Activated naive CD4-positive, alpha-beta T cell treated with anti-CD3 and anti-CD28 coated beads, Interleukin-2, amount 50 U/mL, for 16 hours (primary cell): ENCODE data around the gene CEL.
"Not testable (repeated sequence)": the region's sequence is repeated elsewhere in the genome, so short reads cannot be mapped to it uniquely, and the experiment has no call there.

Experiments
- DNase-seq: peaks from one replicate; pipeline ENCODE4 v3.0.0-alpha.2; 2020

Gene CEL

DNA sequence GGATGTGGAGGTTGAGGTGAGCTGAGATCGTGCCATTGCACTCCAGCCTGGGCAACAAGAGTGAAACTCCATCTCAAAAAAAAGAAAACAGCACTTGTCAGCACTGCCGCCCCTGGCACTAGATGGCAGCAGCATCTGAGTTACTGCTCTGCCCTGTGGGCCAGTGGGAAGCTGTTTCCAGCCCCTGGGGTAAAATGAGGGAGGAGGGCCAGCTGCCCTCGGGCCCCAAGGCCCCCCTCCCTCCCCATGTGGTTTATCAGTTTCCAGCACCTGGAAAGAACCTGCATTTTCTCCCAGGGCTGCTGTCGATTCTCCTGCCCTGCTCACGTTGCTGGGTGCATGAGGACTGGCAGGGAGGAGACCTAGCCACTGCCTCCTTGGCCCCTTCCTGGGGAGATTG lies 13.2 kb upstream of the CEL start:
- DNase-seq: no peak

DNA sequence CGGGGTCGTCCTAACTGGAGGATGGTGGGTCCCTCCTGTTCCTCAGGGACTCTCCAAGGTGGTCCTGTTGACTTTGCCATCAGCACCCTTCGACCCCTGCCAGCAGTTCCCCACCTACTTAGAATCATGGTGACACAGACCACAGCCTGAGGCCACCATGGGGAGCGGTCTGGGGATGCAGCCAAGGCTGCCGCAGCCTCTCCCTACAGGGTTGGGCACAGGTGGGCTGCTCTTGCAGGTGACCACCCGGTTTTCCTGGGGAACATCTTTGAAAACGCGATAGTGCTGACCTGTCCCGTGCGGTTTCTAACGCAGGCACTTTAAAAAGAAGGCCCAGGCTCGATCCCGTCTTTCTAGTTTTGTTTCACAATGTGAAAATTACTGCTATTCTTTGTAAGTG lies 12.7 kb upstream of the CEL start:
- no peak for DNase-seq

DNA sequence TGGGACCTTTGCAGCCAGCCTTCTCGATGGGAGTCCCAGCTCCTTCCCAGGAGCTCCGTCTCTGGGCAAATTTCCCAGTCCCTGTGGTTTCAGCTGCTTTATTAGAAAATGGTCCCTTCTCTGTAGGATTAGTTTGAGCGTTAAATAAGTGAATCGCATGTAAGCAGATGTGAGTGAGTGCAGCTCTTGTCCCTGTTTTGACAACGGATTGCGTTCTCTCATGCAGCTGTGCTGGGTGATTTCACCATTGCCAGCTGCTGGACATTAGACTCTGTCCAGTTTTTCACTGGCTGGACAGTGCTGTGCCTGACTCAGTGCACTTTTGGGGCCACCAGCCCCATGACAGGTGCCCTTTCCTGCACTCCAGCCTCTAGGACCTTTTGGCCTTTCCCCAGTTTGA lies 11.6 kb upstream of the CEL start:
- DNase-seq: no peak

DNA sequence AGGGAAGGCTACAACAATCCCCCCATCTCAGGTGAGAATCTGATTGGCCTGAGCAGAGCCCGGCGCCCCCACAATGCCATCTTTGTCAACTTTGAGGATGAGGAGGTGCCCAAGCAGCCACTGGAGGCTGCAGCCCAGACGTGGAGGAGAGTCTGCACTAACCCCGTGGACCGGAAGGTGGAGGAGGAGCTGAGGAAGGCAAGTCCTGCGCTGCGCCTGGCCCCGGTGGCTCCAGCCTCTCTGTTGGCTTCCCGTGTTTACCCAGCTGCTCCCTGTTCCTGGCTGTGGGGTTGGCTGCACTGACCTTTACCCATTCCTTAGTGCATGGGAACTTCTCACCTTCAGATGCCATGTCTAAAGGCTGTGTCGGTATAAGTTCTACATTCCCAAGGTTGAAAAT lies 11.0 kb upstream of the CEL start:
- DNase-seq: no peak

DNA sequence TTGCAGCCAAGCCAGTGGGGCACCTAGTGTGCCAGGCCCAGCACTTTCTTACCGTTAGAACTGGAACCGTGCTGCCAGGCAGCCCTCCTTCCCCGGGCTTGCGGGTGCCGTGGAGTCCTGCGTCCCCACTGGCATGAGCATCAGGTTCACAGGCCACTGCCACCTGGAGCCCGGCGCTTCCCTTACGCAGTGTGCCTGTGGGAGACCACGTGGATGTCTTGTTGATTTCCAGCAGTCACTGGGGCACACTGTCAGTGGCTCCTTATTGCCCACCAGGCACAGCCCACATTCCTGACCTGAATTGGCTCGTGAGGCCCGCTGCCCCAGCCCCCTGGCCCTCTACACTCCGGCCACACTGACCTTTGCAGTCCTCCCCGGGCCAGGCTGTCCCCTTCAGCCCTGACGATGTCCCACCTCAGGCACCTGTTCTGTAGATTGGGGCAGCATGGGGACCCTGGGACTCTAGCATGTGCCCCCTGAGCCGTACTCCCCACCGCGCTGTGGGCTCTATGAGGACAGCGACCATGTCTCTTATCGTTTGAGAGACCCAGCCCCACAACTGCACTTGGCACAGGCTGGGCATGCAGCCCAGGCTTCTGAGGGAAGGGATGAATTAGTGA lies 10.4 kb upstream of the CEL start:
- no peak for DNase-seq

DNA sequence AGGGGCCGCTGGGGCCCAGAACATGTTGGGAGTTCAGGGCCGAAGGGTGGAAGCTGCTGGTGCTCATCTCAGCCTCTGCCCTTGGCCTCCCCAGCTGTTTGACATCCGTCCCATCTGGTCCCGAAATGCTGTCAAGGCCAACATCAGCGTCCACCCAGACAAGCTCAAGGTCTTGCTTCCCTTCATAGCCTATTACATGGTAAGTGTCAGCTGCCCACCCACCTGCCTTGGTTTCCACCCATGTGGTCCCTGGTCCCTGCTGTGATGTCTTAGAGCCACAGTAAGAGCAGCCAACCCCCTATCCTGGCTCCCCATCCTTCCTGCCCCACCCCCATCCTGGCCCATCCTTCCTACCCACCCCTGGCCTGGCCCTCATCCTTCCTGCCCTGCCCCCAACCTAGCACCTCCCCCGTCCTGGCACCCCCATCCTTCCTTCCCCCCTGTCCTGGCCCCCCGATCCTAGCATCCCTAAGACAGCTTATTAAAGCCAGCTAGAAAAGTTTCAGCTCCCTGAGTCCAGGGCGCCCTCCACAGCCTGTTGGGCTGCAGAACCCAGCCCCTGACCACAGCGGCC lies 9.7 kb upstream of the CEL start:
- no peak for DNase-seq

DNA sequence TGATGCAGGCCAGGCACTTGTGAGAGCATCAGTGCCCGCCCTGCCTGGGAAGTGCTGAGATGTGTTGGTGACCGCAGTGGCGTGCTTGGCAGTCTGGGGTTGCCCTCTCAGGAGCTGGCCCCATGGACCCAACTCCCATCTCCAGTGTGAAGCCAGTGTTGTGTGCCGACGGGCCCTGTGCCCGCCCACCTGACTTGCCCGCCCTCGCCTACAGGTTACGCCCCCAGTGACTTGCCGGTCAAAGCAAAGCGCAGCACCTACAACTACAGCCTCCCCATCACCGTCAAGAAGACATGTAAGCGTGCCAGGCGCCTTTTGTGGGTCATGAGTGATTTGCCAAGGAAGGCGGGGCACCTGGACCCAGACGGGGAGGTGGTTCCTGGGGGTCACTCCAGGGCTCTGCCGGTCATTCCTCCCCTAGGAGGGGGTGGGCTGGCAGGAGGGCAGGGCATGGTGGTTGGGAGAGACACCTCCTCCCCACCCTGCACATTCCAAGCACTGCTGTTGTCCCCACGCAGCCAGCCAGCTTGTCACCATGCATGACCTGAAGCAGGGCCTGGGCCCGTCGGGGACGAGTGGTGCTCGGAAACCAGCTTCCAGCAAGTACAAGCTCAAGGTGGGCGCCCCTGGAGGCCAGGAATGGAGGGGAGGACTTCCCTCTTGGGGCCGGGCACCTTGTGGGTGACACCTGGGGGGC lies 7.4 kb upstream of the CEL start:
- DNase-seq: no peak

DNA sequence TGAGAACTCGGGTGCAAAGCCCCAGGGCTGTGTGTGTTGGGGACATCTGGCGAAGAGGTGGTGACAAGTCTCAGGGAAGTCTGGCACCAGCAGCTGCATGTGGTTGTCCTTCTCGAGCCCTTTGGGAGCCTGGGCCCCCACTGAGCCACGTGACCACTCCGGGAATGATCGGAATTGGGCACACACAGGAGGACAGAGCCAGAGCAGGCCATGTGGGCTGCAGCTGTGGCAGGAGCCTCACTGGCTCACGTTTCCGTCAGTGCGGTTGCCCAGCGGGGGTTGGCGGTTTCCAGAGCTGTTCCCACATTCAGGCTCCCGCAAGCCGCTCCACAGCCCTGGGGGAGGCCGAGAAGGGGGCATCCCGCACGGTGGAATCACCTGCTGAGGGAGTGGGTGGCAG lies 6.8 kb upstream of the CEL start:
- no peak for DNase-seq

DNA sequence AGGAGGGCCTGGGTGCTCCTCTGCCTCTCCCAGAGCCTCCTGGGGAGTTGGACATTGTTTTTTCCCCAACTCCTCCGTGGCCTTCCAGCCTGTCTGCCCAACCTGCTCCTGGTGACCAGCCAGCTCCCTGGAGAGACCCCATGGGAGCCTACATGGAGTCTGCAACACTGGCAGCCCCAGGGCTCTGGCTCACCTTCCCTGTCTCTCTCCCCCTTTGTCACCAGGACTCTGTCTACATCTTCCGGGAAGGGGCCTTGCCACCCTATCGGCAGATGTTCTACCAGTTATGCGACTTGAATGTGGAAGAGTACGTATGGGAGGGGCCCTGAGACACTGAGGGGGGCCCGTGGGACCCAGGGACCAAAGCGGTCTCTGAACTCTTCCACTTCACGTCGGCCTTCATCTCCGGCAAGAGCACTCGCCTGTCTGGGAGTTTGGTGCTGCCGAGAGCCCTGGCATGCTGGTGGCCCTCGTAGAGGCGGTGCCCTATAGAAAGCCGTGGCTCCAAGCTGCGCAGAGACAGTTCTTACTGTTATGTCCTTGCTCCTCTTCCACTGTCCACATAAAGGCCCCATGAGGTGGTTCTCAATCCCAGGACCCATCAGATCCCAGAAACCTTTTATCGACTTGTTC lies 5.9 kb upstream of the CEL start:
- no peak for DNase-seq

DNA sequence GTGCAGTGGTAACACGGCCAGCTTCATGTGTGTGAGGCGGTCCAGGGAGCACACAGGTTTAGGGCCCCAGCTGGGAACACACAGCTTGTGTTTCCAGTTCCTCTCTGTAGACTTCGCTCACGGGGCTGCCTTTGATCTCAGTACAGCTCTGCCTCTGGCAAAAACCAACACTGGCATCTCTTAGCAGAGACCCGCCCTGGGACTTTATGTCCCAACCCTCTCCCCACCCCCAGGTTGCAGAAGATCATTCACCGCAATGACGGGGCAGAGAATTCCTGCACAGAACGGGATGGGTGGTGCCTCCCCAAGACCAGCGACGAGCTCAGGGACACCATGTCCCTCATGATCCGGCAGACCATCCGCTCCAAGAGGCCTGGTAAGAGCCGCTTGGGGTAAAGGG lies 5.2 kb upstream of the CEL start:
- DNase-seq: no peak

DNA sequence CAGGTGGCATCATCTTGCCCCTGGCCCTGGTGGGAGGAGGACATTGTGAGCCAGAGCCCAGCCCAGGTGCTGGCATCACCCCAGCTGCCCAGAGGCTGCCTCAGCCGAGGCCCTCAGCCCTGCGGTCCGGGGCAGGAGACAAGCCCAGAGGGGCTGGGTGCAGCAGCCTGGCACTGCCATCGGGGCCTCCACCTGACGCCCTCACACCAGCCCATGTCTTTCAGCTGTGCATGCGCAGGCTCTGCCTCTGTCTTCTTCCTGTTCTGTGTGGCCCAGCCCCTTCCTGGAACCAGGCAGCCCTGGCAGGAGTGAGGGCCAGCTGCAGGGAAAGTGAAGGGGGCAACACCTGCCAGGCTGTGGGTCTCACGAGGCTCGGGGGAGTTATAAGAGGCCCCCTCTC lies 4.8 kb upstream of the CEL start:
- DNase-seq: peak; percentile 38

DNA sequence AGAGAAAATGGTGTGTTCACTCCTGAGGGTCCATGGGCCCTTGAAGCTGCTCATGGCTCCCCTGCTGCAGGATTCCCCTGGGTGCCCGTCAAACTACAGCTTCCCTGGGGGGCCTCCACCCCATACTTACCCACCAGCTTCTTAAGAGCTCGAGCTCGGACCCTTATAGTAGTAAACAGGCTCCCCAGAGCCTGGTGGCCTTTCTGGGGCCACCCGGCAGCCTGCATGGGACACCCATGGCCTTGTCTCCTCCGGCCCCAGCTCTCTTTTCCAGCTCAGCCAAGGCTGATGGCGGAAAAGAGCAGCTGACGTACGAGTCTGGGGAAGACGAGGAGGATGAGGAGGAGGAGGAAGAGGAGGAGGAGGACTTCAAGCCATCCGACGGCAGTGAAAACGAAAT lies 4.2 kb upstream of the CEL start:
- DNase-seq: no peak

DNA sequence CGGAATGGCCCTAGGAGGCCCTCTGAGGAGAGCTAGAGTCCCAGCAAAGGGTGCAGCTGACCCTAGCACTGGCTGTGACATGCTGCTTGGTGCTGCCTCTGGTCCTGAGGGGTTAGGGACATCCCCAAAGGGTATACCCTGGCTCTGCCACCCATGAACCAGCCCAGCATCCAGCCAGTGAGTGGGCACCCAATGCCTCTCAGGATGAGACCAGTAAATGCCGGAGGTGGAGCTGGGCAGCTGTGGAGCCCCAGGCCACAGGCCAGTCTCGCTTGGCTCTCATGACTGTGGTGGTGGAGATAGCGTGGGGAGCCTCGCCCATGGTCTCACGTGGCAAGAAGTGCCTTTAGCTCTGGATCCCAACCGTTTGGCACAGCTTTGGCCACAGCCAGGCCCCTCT lies 3.7 kb upstream of the CEL start:
- no peak for DNase-seq

DNA sequence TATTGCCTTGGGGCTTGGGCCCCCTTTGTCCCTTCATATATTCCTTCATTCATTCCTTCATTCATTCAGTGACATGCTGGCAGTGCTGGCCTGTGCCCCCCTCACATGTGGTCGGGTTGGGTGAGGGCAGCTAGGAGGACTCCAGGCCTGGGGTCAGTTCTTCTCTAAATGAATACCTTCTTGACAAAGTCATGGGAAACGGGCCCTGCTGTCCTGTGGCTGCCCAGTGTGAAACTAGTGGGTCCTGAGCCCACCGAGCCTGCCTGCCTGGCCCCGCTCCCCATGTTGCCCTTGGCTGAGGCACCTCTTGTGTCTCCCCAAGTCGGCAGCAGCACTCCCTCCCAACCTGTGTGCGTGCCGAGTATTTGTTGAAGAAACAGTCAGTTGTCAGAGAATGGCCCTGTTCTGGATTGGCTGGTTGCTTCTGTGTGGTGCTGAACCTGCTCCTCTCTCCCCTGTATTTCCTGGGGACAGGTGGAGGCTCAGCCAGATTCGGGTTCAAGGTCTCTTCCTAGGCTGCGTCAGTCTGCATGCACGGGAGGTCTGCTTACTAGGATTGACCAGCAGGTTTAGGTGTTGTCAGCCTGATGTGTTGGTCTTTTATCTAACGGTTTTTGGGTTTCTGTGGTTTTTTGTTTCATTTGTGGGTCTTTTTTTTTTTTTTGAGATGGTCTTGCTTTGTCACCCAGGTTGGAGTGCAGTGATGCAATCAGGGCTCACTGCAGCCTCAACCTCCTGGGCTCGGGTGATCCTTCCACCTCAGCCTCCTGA lies 3.0 kb upstream of the CEL start:
- DNase-seq: no peak

DNA sequence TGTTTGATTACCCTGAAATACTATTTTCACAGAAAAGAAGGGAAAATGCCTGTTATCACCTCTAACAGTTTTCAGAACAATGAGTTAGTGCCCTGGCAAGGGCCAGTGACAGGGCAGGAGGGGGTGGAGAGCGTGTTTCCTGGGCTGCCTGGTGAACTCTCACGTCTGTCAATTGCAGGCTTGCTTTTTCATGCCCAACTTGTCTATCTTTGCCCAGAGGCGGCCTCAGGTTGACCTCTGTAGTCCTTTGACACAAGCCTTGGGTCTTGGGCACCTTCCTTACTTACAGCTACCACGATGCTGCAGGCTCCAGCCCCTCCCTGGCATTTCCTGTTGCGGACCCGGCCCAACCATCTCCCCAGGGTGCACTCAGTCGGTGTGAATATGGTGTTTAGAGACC lies 2.2 kb upstream of the CEL start:
- no peak for DNase-seq

DNA sequence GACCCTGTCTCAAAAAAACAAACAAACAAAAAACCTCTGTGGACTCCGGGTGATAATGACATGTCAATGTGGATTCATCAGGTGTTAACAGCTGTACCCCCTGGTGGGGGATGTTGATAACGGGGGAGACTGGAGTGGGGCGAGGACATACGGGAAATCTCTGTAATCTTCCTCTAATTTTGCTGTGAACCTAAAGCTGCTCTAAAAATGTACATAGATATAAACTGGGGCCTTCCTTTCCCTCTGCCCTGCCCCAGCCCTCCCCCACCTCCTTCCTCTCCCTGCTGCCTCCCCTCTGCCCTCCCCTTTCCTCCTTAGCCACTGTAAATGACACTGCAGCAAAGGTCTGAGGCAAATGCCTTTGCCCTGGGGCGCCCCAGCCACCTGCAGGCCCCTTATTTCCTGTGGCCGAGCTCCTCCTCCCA lies 1.4 kb upstream of the CEL start:
- DNase-seq: no peak

DNA sequence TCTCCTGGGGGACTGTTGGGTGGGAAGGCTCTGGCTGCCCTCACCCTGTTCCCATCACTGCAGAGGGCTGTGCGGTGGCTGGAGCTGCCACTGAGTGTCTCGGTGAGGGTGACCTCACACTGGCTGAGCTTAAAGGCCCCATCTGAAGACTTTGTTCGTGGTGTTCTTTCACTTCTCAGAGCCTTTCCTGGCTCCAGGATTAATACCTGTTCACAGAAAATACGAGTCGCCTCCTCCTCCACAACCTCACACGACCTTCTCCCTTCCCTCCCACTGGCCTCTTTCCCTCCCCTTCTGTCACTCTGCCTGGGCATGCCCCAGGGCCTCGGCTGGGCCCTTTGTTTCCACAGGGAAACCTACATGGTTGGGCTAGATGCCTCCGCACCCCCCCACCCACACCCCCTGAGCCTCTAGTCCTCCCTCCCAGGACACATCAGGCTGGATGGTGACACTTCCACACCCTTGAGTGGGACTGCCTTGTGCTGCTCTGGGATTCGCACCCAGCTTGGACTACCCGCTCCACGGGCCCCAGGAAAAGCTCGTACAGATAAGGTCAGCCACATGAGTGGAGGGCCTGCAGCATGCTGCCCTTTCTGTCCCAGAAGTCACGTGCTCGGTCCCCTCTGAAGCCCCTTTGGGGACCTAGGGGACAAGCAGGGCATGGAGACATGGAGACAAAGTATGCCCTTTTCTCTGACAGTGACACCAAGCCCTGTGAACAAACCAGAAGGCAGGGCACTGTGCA lies 590 bp upstream of the CEL start:
- DNase-seq: not testable (repeated sequence)

DNA sequence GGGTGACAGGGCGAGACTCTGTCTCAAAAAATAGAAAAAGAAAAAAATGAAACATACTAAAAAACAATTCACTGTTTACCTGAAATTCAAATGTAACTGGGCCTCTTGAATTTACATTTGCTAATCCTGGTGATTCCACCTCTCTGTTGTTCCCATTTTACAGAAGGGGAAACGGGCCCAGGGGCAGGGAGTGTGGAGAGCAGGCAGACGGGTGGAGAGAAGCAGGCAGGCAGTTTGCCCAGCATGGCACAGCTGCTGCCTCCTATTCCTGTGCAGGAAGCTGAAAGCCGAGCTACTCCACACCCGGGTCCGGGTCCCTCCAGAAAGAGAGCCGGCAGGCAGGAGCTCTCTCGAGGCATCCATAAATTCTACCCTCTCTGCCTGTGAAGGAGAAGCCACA lies 788 bp downstream of the CEL start:
- not testable (repeated sequence) for DNase-seq

DNA sequence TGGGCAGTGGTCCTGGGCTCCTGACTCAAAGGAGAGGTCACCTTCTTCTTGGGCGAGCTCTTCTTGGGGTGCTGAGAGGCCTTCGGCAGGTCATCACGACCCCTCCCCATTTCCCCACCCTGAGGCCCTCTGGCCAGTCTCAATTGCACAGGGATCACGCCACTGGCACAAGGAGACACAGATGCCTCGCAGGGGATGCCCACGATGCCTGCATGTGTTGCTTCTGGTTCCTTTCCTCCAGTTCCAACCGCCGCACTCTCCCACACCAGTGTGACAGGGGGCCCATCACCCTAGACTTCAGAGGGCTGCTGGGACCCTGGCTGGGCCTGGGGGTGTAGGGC lies 1.3 kb downstream of the CEL start:
- no peak for DNase-seq

DNA sequence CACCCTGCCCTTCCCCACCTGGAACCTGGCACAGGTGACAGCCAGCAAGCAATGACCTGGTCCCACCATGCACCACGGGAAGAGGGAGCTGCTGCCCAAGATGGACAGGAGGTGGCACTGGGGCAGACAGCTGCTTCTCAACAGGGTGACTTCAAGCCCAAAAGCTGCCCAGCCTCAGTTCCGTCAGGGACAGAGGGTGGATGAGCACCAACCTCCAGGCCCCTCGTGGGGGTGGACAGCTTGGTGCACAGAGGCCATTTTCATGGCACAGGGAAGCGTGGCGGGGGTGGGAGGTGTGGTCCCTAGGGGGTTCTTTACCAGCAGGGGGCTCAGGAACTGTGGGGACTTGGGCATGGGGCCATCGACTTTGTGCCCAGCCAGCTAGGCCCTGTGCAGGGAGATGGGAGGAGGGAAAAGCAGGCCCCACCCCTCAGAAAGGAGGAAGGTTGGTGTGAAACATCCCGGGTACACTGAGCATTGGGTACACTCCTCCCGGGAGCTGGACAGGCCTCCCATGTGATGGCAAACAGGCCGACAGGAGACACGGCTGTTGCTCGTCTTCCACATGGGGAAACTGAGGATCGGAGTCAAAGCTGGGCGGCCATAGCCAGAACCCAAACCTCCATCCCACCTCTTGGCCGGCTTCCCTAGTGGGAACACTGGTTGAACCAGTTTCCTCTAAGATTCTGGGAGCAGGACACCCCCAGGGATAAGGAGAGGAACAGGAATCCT lies 1.9 kb downstream of the CEL start:
- DNase-seq: no peak

DNA sequence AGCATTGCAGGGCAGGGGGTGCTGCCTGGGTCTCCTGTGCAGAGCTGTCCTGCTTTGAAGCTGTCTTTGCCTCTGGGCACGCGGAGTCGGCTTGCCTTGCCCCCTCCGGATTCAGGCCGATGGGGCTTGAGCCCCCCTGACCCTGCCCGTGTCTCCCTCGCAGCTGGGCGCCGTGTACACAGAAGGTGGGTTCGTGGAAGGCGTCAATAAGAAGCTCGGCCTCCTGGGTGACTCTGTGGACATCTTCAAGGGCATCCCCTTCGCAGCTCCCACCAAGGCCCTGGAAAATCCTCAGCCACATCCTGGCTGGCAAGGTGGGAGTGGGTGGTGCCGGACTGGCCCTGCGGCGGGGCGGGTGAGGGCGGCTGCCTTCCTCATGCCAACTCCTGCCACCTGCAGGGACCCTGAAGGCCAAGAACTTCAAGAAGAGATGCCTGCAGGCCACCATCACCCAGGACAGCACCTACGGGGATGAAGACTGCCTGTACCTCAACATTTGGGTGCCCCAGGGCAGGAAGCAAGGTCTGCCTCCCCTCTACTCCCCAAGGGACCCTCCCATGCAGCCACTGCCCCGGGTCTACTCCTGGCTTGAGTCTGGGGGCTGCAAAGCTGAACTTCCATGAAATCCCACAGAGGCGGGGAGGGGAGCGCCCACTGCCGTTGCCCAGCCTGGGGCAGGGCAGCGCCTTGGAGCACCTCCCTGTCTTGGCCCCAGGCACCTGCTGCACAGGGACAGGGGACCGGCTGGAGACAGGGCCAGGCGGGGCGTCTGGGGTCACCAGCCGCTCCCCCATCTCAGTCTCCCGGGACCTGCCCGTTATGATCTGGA lies 2.7 kb downstream of the CEL start:
- DNase-seq: no peak
